ENCODE data around the gene SAFB2.

DNA sequence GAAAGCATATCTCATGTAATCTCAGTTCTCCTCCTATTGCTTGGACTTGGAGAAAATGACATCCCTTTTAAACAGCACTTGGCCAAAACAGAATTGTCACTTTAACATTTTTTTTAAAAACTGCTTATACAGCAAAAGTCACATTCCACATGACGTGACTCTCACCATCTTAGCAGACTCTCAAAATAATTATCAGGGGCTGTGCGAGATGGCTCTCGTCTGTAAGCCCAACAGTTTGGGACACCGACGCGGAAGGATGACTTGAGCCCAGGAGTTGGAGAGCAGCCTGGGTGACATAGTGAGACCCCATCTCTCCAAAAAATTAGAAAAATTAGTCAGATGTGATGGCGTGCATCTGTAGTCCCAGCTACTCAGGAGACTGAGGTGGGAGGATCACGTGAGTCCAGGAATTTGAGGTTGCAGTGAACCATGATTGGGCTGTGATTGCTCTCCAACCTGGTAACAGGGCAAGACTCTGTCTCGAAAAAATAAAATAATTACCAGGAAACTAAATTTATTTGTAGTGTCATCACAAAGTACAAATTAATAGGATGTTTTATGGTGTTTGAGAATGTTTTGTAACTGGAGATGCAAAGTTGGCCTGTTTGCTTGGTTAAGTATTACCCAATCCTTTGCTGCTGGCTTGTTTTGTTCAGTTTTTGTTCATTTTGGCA is 9.1 kb upstream of the SAFB2 start:
- TF ChIP-seq POLR2A (IDR thresholded peaks at IDR 0.05): no peak
- TF ChIP-seq, protein P1, sequence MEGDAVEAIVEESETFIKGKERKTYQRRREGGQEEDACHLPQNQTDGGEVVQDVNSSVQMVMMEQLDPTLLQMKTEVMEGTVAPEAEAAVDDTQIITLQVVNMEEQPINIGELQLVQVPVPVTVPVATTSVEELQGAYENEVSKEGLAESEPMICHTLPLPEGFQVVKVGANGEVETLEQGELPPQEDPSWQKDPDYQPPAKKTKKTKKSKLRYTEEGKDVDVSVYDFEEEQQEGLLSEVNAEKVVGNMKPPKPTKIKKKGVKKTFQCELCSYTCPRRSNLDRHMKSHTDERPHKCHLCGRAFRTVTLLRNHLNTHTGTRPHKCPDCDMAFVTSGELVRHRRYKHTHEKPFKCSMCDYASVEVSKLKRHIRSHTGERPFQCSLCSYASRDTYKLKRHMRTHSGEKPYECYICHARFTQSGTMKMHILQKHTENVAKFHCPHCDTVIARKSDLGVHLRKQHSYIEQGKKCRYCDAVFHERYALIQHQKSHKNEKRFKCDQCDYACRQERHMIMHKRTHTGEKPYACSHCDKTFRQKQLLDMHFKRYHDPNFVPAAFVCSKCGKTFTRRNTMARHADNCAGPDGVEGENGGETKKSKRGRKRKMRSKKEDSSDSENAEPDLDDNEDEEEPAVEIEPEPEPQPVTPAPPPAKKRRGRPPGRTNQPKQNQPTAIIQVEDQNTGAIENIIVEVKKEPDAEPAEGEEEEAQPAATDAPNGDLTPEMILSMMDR (IDR thresholded peaks at IDR 0.05): no peak
